ENCODE data around the gene ITPR3.

GRCh38 chr6:33638556-33638955 is 17.4 kb downstream of the ITPR3 start:
- no peak for TF ChIP-seq ZNF274 (IDR thresholded peaks at IDR 0.05; ENCODE audit: low read depth, low read length)
- TF ChIP-seq SUZ12 (IDR thresholded peaks at IDR 0.05; ENCODE audit: extremely low read depth, insufficient read depth, insufficient read length) = no peak
- TF ChIP-seq YY1 (IDR thresholded peaks at IDR 0.05; ENCODE audit: insufficient read depth, insufficient read length) = no peak

All from NT2/D1 (cell line).